ENCODE data around the gene CGNL1.

Gene CGNL1

DNA sequence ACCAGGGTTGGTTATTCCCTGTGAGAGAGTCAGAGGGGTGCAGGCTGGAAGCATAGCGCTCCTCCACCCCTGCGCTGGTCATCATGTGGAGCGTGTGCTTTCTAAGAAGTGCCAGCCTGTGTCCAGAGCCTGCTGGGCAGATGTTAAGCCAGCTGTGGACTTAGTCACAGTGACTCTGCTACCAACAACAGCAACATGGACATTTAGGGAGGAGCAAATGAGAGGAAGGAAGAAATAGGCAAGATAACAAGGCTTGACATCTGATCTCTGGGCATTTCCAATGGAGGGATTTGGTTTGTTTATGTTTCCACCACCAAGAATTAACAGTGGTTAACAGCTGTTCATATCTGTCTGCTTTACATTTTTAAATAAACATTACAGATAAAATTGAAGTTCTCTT, 179.0 kb downstream of the CGNL1 start:
- H3K27ac ChIP-seq (ENCODE audit: low read depth, low read length): no peak overlapping the region

DNA sequence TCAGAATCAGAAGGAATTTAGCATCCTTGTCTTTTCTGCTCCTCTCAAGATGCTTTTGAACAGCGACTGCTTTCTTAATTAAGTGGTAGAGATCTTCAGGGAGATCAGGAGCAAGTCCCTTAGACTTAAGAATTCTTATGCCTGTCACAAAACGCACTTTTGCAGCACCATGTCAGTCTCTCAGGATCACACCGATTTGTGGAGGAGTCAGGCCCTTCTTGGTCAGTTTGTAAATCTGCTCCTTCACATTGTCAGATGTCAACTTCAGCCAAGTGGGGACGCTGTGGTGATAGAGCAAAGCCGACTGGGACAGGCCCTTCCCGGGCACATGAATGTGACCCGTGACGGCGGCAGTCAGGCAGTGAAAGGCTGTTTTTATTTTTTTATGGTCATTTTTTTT, 179.7 kb downstream of the CGNL1 start:
- Histone ChIP-seq H3K36me3 (ENCODE audit: control insufficient read depth, insufficient read depth, low read length) (no peaks in the 10 kb centered on the region), H3K27me3 (ENCODE audit: control insufficient read depth, insufficient read depth, low read length) (no peaks in the 10 kb centered on the region), H3K27ac (ENCODE audit: low read depth, low read length) (no peak overlapping the region), H3K9ac (ENCODE audit: low read length) (no peak overlapping the region), H3K4me1 (ENCODE audit: control insufficient read depth, insufficient read depth, low read length) (no peaks in the 10 kb centered on the region), H3K4me3 (ENCODE audit: low read length) (no peak overlapping the region)

More for the DNA sequence above, 179.0 kb downstream of the CGNL1 start:
- H3K9ac ChIP-seq (ENCODE audit: low read length): no peak overlapping the region
- H3K27me3 ChIP-seq (ENCODE audit: control insufficient read depth, insufficient read depth, low read length): no peaks in the 10 kb centered on the region
- H3K36me3 ChIP-seq (ENCODE audit: control insufficient read depth, insufficient read depth, low read length): no peaks in the 10 kb centered on the region
- no peaks in the 10 kb centered on the region for H3K4me1 ChIP-seq (ENCODE audit: control insufficient read depth, insufficient read depth, low read length)
- H3K4me3 ChIP-seq (ENCODE audit: low read length): no peak overlapping the region

DNA sequence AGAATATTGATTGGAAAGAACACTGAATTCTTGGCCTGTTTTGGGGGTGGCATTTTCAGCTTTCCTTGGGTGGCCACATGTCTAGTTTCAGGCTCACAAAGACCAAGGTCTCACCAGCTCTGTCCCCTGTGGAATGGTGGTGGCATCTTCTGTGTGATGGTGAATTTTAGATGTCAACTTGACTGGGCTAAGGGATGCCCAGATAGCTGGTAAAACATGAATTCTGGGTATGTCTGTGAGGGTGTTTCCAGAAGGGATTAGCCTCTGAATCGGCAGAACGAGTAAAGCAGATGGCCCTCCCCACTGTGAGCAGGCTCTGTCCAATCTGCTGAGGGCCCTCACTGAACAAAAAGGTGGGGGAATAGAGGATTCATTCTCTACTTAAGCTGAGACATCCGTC, 181.0 kb downstream of the CGNL1 start:
- H3K4me3 ChIP-seq (ENCODE audit: low read length): no peak overlapping the region

DNA sequence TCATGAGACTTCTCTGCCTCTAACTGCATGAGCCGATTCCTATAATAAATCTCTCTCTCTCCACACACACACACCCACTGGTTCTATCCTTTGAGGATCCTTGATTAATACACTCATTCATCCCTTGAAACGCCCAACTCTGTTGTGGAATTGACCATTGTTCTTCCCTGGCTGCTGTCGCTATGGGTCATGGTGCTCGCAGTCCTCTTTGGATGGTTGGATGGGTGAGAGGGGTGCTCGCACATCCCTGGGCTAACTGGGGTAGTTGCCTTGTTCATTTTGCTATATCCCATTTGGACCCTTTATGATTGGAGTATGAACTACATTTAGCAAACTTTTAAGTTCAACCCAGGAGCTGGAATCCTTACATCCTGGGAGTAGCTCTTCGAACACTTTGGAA, 181.5 kb downstream of the CGNL1 start:
- H3K4me3 ChIP-seq (ENCODE audit: low read length): no peak overlapping the region
- H3K9ac ChIP-seq (ENCODE audit: low read length): no peak overlapping the region
- H3K27ac ChIP-seq (ENCODE audit: low read depth, low read length): no peak overlapping the region
- H3K4me1 ChIP-seq (ENCODE audit: control insufficient read depth, insufficient read depth, low read length): peaks cover 4% of the 10 kb centered on the region
- H3K27me3 ChIP-seq (ENCODE audit: control insufficient read depth, insufficient read depth, low read length): no peaks in the 10 kb centered on the region
- no peaks in the 10 kb centered on the region for H3K36me3 ChIP-seq (ENCODE audit: control insufficient read depth, insufficient read depth, low read length)

More for the DNA sequence above, 181.0 kb downstream of the CGNL1 start:
- Histone ChIP-seq H3K9ac (ENCODE audit: low read length) (no peak overlapping the region), H3K36me3 (ENCODE audit: control insufficient read depth, insufficient read depth, low read length) (no peaks in the 10 kb centered on the region), H3K27ac (ENCODE audit: low read depth, low read length) (no peak overlapping the region), H3K4me1 (ENCODE audit: control insufficient read depth, insufficient read depth, low read length) (peaks cover 4% of the 10 kb centered on the region), H3K27me3 (ENCODE audit: control insufficient read depth, insufficient read depth, low read length) (no peaks in the 10 kb centered on the region)

DNA sequence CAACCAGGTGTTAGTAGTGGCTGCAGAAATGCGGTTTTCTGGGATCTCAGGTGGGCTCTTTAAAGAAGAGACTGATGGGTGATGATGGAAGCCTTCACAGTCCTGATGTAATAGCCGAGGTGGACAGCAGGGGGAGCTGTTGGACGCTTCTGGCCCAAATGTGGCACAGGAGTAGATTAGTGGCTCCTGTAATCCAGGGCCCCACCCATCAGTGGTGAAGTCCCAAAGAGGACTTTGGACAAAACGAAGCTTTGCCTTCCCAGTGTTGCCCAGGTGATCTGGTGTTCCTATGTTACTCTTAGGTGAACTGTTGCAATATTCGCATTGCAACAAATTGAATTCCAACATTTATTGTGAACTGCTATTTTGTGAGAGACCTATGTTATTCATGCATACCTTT, 183.6 kb downstream of the CGNL1 start:
- Histone ChIP-seq H3K36me3 (ENCODE audit: control insufficient read depth, insufficient read depth, low read length) (no peaks in the 10 kb centered on the region), H3K27ac (ENCODE audit: low read depth, low read length) (no peak overlapping the region), H3K4me3 (ENCODE audit: low read length) (no peak overlapping the region), H3K9ac (ENCODE audit: low read length) (no peak overlapping the region), H3K4me1 (ENCODE audit: control insufficient read depth, insufficient read depth, low read length) (peaks cover 4% of the 10 kb centered on the region), H3K27me3 (ENCODE audit: control insufficient read depth, insufficient read depth, low read length) (no peaks in the 10 kb centered on the region)

DNA sequence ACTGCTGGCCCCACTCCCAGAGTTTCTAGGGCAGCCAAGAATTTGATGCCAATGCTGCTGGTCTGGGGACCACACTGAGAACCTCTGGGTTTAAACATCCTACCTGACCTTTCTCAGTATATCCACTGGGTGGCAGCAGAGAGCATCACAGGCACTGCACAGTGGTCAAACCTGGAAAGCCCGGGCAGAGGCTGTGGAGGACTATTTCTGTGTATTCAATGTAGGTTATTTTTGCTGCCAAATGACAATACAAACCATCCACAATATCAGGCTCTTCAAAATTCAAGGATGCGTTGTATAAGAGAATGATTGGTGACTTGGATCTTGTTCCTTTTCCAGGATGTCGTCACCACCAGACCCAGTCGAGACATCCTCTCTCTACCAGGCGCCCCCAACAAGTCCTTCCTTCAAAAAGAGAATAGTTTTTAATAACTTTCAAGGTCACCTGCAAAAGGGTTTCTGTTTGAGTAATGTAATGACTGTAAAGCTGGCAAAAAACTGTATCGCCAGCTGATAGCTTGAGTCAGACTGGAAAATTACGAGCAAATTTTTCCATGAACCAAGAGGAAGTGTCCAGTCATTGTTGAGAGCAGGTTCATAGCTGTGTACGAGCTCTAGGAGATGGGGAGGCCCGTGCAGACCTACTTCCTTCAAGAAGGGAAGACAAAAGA, 184.9 kb downstream of the CGNL1 start:
- H3K27ac ChIP-seq (ENCODE audit: low read depth, low read length): no peak overlapping the region
- H3K27me3 ChIP-seq (ENCODE audit: control insufficient read depth, insufficient read depth, low read length): no peaks in the 10 kb centered on the region
- no peak overlapping the region for H3K4me3 ChIP-seq (ENCODE audit: low read length)
- peaks cover 4% of the 10 kb centered on the region for H3K4me1 ChIP-seq (ENCODE audit: control insufficient read depth, insufficient read depth, low read length)
- no peaks in the 10 kb centered on the region for H3K36me3 ChIP-seq (ENCODE audit: control insufficient read depth, insufficient read depth, low read length)
- H3K9ac ChIP-seq (ENCODE audit: low read length): no peak overlapping the region

DNA sequence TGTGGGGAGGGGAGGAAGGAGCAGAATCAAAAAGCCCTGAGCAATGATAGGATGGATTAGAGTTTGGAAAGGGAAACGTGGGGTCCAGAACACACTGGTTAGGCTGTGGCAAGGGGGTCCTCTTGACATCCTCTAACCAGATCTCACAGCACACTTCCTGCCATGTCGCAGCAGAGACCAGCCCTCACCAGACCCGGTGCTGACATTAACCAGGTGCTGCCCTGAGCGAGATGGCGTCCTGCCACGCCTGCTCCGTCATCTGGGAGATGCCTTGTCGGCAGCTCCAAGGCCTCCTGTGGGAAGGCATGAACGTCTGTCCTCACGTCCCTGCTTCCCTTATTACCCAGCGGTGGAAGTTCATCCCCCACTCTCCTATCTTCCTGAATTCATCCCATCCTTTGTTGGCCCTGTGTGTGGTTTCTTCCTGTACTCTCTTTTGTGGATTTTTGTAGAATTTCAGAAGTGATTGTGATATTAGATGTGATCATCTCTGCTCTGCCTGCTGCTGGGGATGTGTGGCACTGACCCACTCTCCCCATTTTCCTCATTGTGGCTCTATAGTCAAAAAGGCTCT, 186.0 kb downstream of the CGNL1 start:
- no peaks in the 10 kb centered on the region for H3K36me3 ChIP-seq (ENCODE audit: control insufficient read depth, insufficient read depth, low read length)
- peaks cover 4% of the 10 kb centered on the region for H3K4me1 ChIP-seq (ENCODE audit: control insufficient read depth, insufficient read depth, low read length)
- no peak overlapping the region for H3K27ac ChIP-seq (ENCODE audit: low read depth, low read length)
- no peak overlapping the region for H3K4me3 ChIP-seq (ENCODE audit: low read length)
- no peaks in the 10 kb centered on the region for H3K27me3 ChIP-seq (ENCODE audit: control insufficient read depth, insufficient read depth, low read length)
- no peak overlapping the region for H3K9ac ChIP-seq (ENCODE audit: low read length)

DNA sequence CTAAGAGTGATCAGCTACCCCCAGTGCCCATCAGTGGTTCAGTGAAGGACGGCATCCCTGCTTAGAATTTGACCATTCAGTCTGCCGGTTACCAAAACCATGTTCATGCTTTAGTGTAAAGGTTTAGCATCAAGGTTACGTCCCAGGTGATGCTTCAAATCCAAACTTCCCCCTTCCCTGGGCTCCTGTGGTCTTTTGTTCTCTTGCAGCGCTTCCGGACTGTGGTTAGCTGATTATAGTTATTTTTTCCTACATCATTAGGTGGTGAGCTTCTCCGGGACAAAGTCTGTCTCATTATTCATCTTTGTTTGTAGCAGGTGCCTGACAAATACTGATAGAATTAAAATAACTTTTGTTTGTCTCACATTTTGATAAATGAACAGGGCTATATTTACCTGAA, 187.1 kb downstream of the CGNL1 start:
- Histone ChIP-seq H3K27ac (ENCODE audit: low read depth, low read length) (no peak overlapping the region), H3K27me3 (ENCODE audit: control insufficient read depth, insufficient read depth, low read length) (no peaks in the 10 kb centered on the region), H3K4me1 (ENCODE audit: control insufficient read depth, insufficient read depth, low read length) (peaks cover 4% of the 10 kb centered on the region), H3K36me3 (ENCODE audit: control insufficient read depth, insufficient read depth, low read length) (no peaks in the 10 kb centered on the region), H3K9ac (ENCODE audit: low read length) (no peak overlapping the region), H3K4me3 (ENCODE audit: low read length) (no peak overlapping the region)

DNA sequence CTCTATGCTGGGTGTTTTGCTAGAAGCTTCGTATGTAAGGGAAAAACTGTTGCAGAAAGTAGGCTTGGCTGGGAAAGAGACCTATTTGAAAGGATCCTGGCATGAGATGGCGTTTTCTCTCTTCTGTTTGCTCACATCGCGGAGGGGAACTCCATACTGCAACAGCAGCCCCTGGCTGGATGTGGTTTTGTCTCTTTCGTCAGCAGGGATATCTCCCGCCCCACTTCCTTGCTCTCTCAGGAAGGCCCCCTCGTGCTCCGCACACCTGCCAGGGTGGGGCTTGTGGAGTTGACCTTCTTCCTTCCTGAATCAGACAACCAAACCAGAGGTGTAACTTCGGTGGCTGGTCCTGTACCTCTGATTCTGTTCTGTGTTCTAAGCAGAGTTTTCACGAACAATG, 189.0 kb downstream of the CGNL1 start:
- H3K27me3 ChIP-seq (ENCODE audit: control insufficient read depth, insufficient read depth, low read length): no peaks in the 10 kb centered on the region
- no peaks in the 10 kb centered on the region for H3K36me3 ChIP-seq (ENCODE audit: control insufficient read depth, insufficient read depth, low read length)
- peaks cover 4% of the 10 kb centered on the region for H3K4me1 ChIP-seq (ENCODE audit: control insufficient read depth, insufficient read depth, low read length)
- no peak overlapping the region for H3K9ac ChIP-seq (ENCODE audit: low read length)
- no peak overlapping the region for H3K4me3 ChIP-seq (ENCODE audit: low read length)
- H3K27ac ChIP-seq (ENCODE audit: low read depth, low read length): no peak overlapping the region

DNA sequence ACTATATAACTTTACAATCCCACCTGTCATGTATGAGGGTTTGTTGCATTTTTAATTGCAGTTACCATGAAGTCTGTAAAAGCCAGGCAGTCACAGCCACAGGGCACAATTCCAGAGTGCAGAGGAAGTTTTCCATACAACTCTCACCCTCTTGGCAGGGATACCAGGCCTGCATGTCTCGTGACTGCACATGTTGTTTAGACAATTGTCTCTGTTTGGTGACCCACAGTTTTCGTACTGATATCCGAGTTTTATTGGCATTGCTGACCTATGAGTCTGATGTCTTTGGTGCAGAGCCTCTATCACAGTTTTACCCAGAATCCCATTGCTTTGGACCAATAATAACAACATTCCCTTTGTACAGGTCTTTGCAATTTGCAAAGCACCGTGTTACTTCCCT, 190.5 kb downstream of the CGNL1 start:
- Histone ChIP-seq H3K27ac (ENCODE audit: low read depth, low read length) (no peak overlapping the region), H3K4me3 (ENCODE audit: low read length) (no peak overlapping the region), H3K4me1 (ENCODE audit: control insufficient read depth, insufficient read depth, low read length) (no peaks in the 10 kb centered on the region), H3K27me3 (ENCODE audit: control insufficient read depth, insufficient read depth, low read length) (no peaks in the 10 kb centered on the region), H3K9ac (ENCODE audit: low read length) (no peak overlapping the region), H3K36me3 (ENCODE audit: control insufficient read depth, insufficient read depth, low read length) (no peaks in the 10 kb centered on the region)

DNA sequence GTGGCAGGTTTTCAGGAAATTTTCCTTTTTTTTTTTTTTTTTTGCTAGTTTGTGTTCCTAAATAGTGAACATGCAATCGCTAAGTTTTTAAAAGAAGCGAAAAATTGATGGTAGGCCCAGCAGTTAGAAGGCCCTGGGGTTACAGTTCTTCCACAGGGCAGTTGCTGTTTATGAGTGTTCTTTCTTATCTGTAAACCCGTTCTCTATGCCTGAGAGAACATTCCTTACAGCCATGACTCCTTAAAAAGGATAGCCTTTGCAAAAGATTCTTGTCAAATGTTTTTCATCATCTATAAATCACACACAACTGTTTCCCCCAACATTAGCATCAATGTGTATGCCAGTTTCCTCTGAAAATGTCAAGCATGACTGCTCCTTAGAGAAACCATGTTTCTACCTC, 191.6 kb downstream of the CGNL1 start:
- no peak overlapping the region for H3K4me3 ChIP-seq (ENCODE audit: low read length)
- H3K27me3 ChIP-seq (ENCODE audit: control insufficient read depth, insufficient read depth, low read length): no peaks in the 10 kb centered on the region
- H3K4me1 ChIP-seq (ENCODE audit: control insufficient read depth, insufficient read depth, low read length): no peaks in the 10 kb centered on the region
- no peaks in the 10 kb centered on the region for H3K36me3 ChIP-seq (ENCODE audit: control insufficient read depth, insufficient read depth, low read length)
- H3K27ac ChIP-seq (ENCODE audit: low read depth, low read length): no peak overlapping the region
- no peak overlapping the region for H3K9ac ChIP-seq (ENCODE audit: low read length)

DNA sequence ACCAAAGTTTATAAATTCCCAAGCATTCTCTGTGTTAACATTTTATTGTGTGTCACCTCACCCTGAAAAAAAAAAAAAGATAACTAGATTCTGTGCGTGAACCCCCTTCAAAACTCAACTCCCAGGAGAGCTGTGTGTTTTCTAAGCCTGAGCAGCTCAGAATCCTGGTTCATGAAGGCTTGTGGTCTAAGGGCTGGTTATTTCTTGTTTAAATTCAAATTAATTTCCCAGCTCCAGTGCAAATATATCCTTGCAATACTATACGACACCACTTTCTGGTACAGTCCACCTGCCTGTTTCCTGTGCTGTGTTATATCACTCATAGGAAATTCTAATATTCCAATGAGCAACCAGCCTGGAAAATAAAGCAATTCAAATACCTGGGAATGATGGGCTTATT, 192.0 kb downstream of the CGNL1 start:
- H3K4me3 ChIP-seq (ENCODE audit: low read length): no peak overlapping the region
- H3K27ac ChIP-seq (ENCODE audit: low read depth, low read length): no peak overlapping the region
- H3K4me1 ChIP-seq (ENCODE audit: control insufficient read depth, insufficient read depth, low read length): no peaks in the 10 kb centered on the region
- no peak overlapping the region for H3K9ac ChIP-seq (ENCODE audit: low read length)
- H3K27me3 ChIP-seq (ENCODE audit: control insufficient read depth, insufficient read depth, low read length): no peaks in the 10 kb centered on the region
- no peaks in the 10 kb centered on the region for H3K36me3 ChIP-seq (ENCODE audit: control insufficient read depth, insufficient read depth, low read length)

DNA sequence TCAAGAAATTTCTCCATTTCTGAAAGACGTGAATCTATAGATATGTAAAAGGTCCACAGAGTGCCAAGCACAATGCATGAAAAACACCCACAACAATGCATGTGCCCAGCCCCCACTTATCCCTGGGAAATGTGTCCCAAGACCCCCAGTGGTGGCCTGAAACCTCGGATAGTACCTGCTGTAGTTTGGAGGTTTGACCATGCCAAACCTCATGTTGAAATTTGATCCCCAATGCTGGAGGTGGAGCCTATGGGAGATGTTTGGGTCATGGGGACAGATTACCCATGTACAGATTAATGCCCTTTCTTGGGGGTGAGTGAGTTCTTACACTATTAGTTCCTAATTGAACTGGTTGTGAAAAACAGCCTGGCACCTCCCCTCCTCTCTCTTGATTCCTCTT, 194.0 kb downstream of the CGNL1 start:
- Histone ChIP-seq H3K9ac (ENCODE audit: low read length) (no peak overlapping the region), H3K27me3 (ENCODE audit: control insufficient read depth, insufficient read depth, low read length) (no peaks in the 10 kb centered on the region), H3K4me1 (ENCODE audit: control insufficient read depth, insufficient read depth, low read length) (no peaks in the 10 kb centered on the region), H3K36me3 (ENCODE audit: control insufficient read depth, insufficient read depth, low read length) (no peaks in the 10 kb centered on the region), H3K27ac (ENCODE audit: low read depth, low read length) (no peak overlapping the region), H3K4me3 (ENCODE audit: low read length) (no peak overlapping the region)

Measured in rectal smooth muscle tissue (tissue), 1 donor.